ENCODE measurements around the gene PTPRK.

Gene PTPRK

DNA sequence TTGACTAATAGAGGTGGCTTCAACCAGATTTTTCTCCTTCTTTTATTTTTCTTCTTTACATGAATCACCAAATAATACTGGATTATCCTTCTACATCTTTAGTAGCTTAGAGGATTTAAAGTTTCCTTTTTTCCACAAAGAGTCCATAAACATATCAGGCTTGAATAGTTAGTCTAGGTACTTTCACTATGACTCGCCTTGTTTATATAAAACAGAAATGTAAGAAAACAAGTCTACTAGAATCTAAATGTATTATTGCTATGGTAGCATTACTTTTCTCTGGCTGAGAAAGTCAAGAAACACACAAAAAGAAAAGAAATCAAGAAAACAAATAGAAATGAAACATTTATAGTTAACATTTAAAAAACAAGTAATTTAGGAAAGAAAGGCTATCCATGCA, 215.2 kb downstream of the PTPRK start:
- DNase-seq (ENCODE audit: low read depth in 4 of 4, low spot score in 1 of 4) = no peak

DNA sequence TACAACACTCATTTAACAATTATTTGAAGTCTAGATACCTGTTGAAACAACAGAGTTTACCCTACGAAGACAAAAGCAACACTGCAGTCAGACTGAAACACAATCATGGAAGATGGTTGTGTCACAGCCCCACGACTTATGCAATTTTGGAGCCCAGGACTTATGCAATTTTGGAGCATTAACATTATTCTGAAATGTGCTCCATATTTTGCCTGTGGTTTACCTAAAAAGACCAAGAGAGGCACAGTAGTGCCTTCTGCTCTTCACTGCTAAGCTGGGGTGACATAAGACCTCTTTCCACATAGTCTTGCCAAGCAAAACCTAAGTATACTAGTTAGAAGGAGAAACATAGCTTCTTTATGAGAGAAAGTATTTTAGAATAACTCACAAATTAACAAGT, 216.5 kb downstream of the PTPRK start:
- no peak for DNase-seq (ENCODE audit: low read depth in 4 of 4, low spot score in 1 of 4)

DNA sequence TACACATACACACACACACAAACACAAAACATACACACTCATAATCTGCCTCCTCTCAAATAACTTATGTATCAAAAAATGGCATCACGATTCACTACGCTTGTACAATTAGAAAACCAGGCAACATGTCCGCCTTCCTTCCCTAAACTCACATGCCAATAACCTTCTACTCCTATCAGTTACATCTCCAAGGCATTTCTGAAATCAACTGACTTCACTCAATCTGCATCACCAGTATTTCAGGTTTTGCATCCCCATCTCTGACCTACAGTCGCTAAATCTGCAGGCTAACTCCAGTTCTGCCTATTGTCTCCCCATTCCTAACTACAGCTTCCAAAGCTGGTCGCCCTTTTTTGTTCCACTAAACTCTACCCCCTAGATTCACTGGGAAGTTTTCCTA, 217.5 kb downstream of the PTPRK start:
- DNase-seq (ENCODE audit: low read depth in 4 of 4, low spot score in 1 of 4) = no peak

DNA sequence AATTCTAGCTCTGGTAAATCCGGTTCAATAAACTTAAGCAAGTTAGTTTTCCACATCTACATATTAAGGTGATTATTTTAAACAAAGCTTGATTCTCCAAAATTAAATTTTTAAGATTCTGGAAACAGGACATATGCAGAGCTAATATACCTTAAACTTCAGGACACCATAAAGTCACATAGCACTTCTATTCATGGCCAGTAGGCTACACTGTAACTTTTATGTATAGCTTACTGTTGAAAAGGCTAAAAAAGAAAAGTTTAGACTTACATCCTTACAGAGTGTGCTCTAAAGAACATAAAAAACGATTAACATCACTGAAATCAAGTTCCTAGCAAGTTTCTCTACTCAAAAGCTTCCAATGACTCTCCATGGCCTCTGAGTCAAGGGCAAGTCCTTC, 224.7 kb downstream of the PTPRK start:
- no peak for DNase-seq (ENCODE audit: low read depth in 4 of 4, low spot score in 1 of 4)

DNA sequence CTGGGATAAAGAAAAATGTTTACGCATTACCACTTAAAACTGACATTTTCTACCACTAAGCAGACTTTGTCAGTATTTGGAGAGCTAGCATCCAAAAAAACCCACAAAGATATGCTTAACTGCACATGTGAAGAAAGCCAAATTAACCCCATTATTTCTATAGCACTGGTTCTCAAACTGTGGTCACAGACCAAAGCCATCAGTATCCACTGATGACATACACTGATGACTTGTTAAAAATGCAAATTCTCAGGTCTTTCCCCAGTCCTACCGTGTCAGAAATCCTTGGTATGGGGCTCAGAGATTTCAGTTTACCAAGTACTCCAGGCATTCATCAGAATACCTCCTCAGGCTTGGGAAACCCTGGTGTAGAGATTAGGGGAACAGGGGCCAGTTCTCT, 230.2 kb downstream of the PTPRK start:
- no peak for DNase-seq (ENCODE audit: low read depth in 4 of 4, low spot score in 1 of 4)

DNA sequence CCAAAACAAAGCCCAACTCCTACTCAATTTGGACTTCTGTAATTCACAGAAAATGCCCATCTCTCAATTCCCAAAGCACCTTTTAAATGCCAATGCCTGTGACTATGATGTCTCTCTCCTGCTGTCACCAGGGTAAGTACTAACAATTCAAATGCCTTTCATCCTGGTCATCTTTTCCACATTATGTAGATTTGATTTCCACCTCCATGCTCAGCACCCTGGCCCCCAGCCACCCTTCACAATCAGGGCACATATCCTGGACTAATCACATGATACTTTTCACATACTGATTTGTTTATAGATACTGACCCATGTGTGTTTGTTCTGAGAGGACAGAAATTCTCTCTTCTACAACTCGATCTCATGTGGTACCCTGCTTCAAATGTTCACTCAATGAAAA, 236.3 kb downstream of the PTPRK start:
- no peak for DNase-seq (ENCODE audit: low read depth in 4 of 4, low spot score in 1 of 4)

DNA sequence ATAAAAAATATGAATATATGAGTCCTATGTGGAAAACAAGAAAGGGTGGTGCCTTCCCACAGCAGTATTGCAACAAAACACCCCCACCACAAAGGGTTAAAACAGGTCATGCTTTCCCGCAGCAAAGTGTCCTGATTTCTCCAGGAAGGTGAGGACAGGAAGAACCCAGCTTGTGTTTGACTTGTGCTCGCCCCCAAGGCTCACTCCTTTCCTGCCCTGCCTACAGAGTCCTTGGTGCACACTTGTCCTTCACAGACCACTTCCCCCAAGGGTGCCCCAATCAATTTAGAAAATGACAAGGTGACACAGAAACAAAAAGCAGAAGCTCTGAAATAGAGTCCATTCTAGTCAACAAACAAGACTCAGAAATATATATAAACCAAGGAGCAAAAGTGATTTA, 237.4 kb downstream of the PTPRK start:
- no peak for DNase-seq (ENCODE audit: low read depth in 4 of 4, low spot score in 1 of 4)

DNA sequence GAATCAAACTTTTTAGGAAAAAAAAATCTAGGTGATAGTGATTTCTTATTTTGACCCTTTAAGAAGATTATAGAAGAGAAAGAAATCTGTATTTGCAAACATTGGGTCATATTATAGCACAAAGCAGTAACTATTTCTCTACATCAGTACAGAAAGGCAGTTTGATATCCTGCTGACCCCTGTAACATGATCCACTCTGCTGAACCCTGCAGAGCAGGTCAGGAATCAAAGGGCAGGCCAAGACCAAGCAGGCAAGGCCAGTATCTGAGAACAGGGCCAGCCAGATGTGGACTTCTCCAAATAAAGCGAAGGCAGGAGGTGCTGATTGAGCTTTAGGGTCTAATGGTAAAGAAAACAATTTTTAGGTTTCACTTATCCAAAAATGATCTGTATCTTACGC, 239.4 kb downstream of the PTPRK start:
- DNase-seq (ENCODE audit: low read depth in 4 of 4, low spot score in 1 of 4) = no peak

DNA sequence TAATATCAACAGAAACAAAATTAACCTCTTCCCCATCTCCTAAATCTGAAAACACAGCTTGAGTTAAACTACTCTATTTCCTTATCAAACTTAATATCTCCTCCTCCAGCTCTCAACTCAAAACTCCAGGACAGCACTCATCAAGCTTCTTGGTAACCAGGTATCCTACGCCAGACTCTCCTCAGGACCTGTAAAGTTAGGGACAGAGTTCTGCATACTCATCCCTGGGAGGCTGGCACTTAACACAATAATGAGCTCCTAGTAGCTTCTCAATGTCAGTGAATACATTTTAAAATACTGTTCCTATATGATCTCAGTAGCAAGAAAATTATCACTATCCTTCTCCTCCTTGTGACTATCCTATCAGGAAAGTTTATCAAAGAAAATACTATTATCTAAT, 240.3 kb downstream of the PTPRK start:
- DNase-seq (ENCODE audit: low read depth in 4 of 4, low spot score in 1 of 4) = no peak

DNA sequence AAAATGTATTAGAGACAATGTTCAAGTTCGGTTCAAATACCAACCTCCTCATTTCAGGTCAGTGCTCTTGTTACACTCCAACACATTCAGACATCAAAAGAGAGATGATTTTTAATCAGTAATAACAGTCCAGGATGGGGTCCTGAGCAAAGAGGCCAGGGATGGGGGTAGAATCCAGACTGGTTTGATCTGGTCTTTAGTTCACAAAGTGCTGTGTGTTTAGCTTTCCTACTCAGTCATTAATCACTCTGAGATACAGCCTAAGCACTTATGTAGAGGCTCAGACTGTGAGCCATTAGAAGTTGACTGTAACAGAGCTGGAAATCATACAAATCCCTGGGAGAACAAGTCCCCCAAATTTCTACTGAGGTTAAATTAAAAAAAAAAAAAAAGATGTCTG, 241.6 kb downstream of the PTPRK start:
- no peak for DNase-seq (ENCODE audit: low read depth in 4 of 4, low spot score in 1 of 4)

DNA sequence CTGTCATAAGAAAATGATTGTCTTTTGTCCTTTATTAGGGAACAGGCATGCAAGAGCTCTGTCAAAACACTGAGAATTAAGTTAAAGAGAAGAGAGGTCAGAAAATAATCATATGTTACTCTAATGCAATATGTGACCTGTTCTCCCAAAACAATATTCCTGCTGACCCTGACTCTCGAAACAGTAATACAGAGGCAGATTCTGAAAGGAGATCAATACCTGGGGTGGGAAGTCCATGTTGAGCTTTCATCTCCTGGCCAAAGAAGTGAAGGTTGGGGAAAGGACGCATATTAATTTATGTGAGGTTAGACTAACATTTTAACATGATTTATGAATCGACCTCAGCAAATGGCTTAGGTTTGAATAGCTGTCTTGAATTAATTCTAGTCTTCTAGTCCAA, 243.0 kb downstream of the PTPRK start:
- no peak for DNase-seq (ENCODE audit: low read depth in 4 of 4, low spot score in 1 of 4)

DNA sequence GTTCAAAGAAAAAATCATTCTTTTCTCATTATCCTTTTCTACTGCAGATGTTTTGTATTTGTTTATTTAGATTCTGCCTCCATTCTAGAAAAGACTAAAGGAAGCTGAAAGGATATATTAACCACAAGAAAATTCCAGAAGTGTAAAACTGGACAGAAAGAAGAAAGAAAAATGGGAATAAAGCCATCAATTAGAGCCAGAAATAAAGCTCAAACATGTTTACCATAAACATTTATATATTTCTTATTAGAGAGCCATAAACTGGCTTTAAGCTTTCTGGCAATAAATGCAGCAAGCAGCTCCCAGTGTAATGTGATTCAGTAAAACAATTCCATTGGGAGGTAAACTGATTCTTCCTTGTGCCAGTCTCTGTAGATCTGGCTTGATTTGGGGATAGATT, 244.1 kb downstream of the PTPRK start:
- no peak for DNase-seq (ENCODE audit: low read depth in 4 of 4, low spot score in 1 of 4)

DNA sequence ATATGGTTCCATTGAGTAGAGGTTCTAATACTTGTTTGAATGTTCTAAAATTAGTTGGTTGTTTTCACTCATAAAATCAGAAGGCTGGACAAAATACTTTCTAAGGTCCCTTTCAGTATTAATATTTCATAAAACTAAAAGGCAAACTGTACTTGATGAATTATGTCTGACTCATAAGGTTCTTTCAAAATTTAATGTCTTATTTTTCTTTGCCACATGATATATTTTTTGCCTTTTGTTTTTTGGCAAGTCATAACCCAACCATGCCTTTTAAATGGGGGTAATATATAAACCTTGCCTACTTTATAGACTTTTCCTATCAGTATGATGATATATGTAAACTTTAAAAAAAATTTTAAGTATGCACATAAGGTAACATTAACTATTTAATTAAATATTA, 244.7 kb downstream of the PTPRK start:
- no peak for DNase-seq (ENCODE audit: low read depth in 4 of 4, low spot score in 1 of 4)

DNA sequence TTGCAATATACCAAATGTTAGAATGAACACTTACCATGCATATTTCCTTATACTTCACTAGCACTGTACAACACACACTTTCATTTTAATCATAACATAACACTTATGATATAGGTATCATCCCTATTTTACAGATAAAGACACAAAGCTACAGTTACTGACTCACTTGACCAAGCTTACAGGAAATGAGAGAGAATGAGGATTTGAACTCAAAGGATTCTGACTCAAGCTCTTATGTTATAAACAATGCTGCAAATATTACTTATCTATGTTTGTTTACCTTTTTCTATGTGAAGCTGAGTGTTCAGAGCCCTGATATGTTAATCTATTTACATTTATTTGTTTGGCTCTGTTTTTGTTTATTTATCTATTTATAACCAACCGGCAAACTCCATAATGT, 245.4 kb downstream of the PTPRK start:
- no peak for DNase-seq (ENCODE audit: low read depth in 4 of 4, low spot score in 1 of 4)

DNA sequence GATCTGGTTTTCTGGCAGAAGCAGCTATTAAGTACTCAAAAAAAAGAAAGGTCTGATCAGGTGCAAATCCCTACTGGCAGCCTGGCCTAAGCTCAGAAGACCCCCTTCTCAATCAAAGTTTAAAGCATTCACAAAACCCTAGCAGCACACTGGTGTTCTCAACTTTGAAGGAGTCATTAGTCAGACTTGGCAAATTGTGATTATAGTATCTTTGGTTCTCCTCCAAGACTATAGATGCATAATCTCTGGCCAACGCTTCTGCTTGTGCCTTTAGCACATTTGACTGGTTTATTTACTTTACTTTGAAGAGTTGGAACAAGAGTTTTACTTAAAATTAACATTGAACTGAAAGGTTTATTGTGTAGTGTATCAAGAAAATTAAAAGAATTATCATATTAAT, 248.9 kb downstream of the PTPRK start:
- DNase-seq (ENCODE audit: low read depth in 4 of 4, low spot score in 1 of 4) = no peak

DNA sequence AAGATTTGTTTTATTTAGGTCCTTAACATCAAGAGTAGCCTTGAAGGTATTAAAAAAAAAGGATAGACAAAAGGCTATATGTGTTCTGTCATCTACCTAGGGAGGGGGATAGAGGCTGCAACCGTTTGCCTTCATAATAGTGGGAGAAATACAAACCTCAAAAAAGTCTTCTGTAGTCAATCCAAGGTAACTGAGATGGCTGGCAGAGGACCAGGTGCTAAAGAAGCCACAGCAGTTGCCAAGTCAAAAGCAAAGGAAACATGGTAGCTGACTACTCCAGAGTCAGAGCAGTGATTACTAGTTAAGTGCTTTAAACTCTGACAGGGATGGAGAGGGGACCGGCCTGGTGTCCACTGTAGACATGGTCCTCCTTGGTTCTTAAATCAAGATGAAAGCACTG, 249.4 kb downstream of the PTPRK start:
- DNase-seq (ENCODE audit: low read depth in 4 of 4, low spot score in 1 of 4) = no peak

DNA sequence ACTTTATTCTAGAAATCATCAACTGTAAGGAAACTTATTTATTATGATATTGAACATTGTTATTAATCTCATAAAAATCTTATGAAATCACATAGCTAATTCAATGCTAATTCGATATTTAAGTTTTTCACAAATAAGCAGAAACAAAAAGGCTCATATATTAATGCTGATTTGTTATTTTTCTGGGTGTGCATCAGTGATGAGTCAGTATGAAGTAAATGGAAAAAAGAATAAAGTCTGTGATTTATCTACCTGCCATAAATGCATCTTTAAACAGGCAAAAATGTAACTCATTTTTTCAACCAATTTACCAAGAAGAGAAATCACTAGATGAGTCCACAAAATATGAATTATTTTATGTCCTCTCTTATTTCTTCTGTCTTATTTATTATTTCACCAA, 253.5 kb downstream of the PTPRK start:
- DNase-seq (ENCODE audit: low read depth in 4 of 4, low spot score in 1 of 4) = no peak

DNA sequence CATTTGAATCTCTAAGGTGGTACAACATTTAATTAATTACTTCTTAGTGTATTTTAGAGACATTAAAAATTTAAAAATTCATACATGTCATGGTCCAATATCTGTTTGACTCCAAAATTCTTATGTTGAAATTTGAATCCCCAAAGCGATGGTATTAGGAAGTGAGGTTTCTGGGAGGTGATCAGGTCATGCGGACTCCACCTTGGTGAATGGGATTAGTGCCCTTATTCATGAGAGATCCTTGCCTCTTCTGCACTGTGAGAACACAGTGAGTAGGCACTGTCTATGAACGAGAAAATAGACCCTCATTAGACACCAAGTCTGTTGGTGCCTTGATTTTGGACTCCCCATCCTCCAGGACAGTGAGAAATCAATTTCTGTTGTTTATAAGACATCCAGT, 254.7 kb downstream of the PTPRK start:
- DNase-seq (ENCODE audit: low read depth in 4 of 4, low spot score in 1 of 4) = no peak

DNA sequence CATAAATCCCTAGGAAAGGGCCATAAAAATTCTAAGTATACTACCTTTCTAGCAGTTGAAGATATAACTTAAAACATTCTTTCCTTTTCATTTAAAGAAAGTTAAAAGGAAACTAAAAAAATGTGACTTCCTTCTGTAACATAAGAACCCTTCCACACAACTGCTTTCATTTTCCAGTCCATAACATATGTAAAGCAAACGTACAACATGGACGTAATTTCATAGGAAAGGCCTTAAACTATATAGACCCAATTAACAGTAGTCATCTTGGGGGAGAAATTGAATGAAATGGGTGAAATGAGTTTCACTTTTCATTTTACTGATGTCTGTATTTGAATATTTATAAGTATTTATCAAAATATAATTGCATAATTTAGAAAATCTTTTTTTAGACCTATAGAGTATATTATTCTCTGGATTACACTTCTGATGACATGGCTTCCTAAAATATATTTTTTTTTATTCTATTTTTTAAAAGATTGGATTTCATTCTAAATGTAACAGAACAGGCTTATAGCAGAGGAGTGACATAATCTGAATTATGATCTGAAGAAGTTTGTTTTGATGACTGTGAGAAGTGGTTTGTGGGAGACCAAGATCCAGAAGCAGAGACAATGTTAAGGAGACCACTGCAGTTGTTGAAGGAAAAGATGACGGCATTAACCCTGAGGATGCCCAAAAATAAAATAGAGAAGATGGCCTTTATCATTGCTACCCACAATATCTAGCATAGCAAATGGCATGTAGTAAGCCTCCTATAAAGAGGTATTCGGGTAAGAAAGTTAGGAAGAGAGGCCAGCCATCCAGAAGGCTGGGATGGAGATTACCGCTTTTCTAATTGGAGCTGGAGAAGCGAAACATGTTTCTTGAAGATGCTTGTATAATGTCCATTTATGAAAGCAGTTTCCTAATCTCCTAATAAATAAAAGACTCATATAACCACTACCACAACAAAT, 260.4 kb downstream of the PTPRK start:
- DNase-seq (ENCODE audit: low read depth in 4 of 4, low spot score in 1 of 4) = no peak

DNA sequence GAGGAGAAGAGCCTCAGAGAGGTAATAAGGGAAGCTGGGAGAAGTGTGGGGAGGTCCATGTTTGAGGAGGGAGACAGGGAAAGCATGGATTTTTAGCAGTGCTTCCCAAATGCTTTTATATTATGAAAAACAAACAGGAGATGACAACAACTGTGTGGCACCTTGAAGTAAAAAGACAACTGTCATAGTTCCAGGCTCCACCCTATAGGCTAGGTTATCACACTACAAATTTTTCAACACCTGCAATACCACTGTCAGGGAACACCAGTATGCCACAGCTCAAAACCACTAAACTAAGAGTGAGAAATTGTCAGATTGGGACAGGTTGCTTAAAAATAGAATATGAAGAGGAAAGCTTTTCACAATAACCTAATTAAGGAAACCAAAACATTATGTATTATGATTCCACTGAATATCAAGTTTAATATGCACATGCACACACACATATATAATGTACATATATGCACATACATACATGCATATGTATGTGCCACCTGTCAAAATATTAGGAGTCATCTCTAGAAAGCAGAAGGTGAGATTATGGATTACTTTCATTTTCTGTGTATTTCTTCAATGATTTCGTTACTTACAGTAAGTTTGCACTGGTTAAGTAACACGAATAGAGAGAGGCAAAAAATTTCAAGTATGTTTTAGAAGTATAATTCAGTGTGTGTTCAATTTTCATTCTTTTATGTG, 261.2 kb downstream of the PTPRK start:
- no peak for DNase-seq (ENCODE audit: low read depth in 4 of 4, low spot score in 1 of 4)

DNA sequence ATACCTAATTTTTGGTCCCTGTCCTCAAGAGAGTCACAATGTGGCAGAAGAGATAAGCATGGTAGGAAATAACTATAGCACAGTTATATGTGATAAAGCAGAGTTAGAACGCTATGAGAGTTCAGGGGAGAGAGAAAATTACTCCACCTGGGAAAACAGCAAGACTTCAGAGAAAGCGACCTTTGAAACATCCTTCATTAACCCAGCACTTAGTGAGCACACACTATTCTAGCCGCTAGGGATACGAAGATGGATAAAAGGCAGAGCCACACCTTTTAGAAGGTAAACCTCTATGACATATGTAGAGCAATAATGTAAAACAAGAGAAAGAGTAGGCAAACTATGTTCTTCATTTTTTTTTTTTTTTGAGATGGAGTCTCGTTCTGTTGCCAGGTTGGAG, 264.3 kb downstream of the PTPRK start:
- DNase-seq (ENCODE audit: low read depth in 4 of 4, low spot score in 1 of 4) = no peak

DNA sequence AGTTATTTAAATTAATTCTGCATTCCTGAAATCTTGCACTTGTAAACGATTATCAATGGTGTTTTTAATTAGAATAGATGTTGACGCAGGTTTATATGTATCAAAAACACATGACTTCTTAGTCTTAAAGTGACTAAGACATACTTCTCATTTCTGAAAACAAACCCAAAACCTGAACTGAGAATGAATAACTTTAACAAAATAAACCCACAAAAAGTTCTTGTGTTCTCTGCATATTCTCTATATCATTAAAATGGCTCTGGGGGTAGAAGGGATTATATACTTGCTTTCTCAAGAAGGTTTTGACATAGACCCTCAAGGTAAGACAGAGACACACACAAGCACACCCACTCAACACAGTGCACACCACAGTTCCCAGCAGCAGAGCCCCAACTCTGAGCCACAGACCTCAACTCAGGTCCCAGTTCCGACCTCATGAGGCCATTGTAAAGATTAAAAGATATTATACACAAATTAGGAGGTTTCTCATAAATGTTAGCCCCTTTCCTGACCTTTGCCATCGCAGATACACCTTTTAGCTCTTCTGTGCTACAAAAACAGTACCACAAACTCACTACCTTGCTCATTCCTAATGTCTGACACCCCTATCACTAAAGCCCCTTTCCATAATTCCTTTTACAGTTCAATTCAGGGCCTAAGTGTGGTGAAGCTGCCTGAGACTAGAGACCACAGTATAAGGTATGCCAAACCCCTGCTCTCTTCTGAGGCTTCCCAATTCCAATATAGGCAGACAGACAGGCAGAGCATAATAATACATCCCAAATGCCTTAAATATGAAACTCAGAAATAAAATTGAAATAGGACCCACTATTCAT, 267.8 kb downstream of the PTPRK start:
- DNase-seq (ENCODE audit: low read depth in 4 of 4, low spot score in 1 of 4) = no peak
